Colonic mucosa (tissue), 4 donors: ENCODE measurements around the gene MLKL. TPM values are rescaled to one million over a fixed set of nuclear protein-coding genes. Genes with fewer than 3 reads are reported as not detected.

Experiments
- DNase-seq: peaks from one replicate; pipeline ENCODE4 v3.0.0-alpha.2; 2020
- H3K27ac ChIP-seq: fragments of 200-600 bp; one replicate; pipeline ENCODE4 v1.8.0; 2021
- H3K27me3 ChIP-seq: fragments of 200-600 bp; one replicate; pipeline ENCODE4 v1.8.0; 2021
- H3K36me3 ChIP-seq: fragments of 200-600 bp; one replicate; pipeline ENCODE4 v1.8.0; 2021
- H3K4me1 ChIP-seq: fragments of 200-600 bp; one replicate; pipeline ENCODE4 v1.8.0; 2021; ENCODE audit warnings: mild to moderate bottlenecking
- H3K4me3 ChIP-seq: fragments of 200-600 bp; one replicate; pipeline ENCODE4 v1.8.0; 2021
- H3K9ac ChIP-seq, 2 donors: one replicate each; pipeline ENCODE4 v1.7.0; 2013; ENCODE audit warnings: control low read depth in 2 of 2, low read depth in 2 of 2, low read length in 2 of 2
- H3K9me3 ChIP-seq: fragments of 200-600 bp; one replicate; pipeline ENCODE4 v1.8.0; 2021
- CTCF ChIP-seq: fragments of 200-600 bp; IDR thresholded peaks from one replicate; pipeline ENCODE4 v1.8.0; 2022; ENCODE audit warnings: antibody characterized with exemption, mild to moderate bottlenecking
- intact Hi-C: fragments of 100-400 bp; cut with DNase I; formaldehyde crosslinking; loops from one replicate; pipeline ENCODE4 v1.14.1; 2022
- total RNA-seq, 2 donors: library from RNA; stranded (reverse); fragmentation: NEBNext Ultra II Directional in 1 of 2; extraction: Animal tissue kit (Norgen Biotek cat#: 25700) in 1 of 2; gene quantifications; one replicate each; pipeline ENCODE4 v1.2.1, GENCODE V29; 2021
- donor health status: healthy.
- donor health status: DM: no; HTN: no; CAD: no.
- donor health status: DM: no; HTN: no; CAD: no.

MLKL gene
- total RNA-seq, 2 donors from 2014 or later, result 13.9 to 25.1 TPM

GRCh38 chr16:74740795-74741304, 40.2 kb upstream of the MLKL start:
- Histone ChIP-seq H3K4me1 (peaks cover 3% of the 10 kb centered on the region), H3K9ac (peak overlapping the region in 1 of 2 donors; percentile 63), H3K36me3 (no peaks in the 10 kb centered on the region), H3K9me3 (no peaks in the 10 kb centered on the region), H3K27ac (peak overlapping the region; percentile 58), H3K4me3 (no peak overlapping the region), H3K27me3 (no peaks in the 10 kb centered on the region)
- TF ChIP-seq CTCF, result no peak
- DNase-seq, result peak; percentile 88
- intact Hi-C loops, result no loop called here

- Histone ChIP-seq H3K9me3 (no peaks in the 10 kb centered on the region), H3K27ac (no peak overlapping the region), H3K4me1 (peaks cover 3% of the 10 kb centered on the region), H3K27me3 (no peaks in the 10 kb centered on the region), H3K36me3 (no peaks in the 10 kb centered on the region), H3K9ac (no peak overlapping the region), H3K4me3 (no peak overlapping the region)
- intact Hi-C loops, result no loop called here
- no peak for DNase-seq
- TF ChIP-seq CTCF, result no peak
These were observed 38.6 kb upstream of the MLKL start for GRCh38 chr16:74739275-74739674.

- H3K4me3 ChIP-seq, result no peak overlapping the region
- TF ChIP-seq CTCF, result no peak
- intact Hi-C loops, result no loop called here
- no peak for DNase-seq
- H3K9ac ChIP-seq, result no peak overlapping the region
- no peaks in the 10 kb centered on the region for H3K9me3 ChIP-seq
- no peaks in the 10 kb centered on the region for H3K27me3 ChIP-seq
- no peak overlapping the region for H3K27ac ChIP-seq
- peaks cover 3% of the 10 kb centered on the region for H3K4me1 ChIP-seq
- no peaks in the 10 kb centered on the region for H3K36me3 ChIP-seq
These were observed 38.2 kb upstream of the MLKL start for GRCh38 chr16:74738816-74739215.

GRCh38 chr16:74738113-74738541, 37.5 kb upstream of the MLKL start:
- TF ChIP-seq CTCF, result no peak
- no peaks in the 10 kb centered on the region for H3K27me3 ChIP-seq
- H3K4me1 ChIP-seq, result peaks cover 3% of the 10 kb centered on the region
- no peaks in the 10 kb centered on the region for H3K9me3 ChIP-seq
- H3K4me3 ChIP-seq, result no peak overlapping the region
- no peak overlapping the region for H3K9ac ChIP-seq
- peak; percentile 46 for DNase-seq
- intact Hi-C loops, result no loop called here
- no peaks in the 10 kb centered on the region for H3K36me3 ChIP-seq
- H3K27ac ChIP-seq, result no peak overlapping the region

- no peak for TF ChIP-seq CTCF
- Histone ChIP-seq H3K4me3 (no peak overlapping the region), H3K36me3 (no peaks in the 10 kb centered on the region), H3K9me3 (no peaks in the 10 kb centered on the region), H3K4me1 (peaks cover 3% of the 10 kb centered on the region), H3K27me3 (no peaks in the 10 kb centered on the region), H3K9ac (no peak overlapping the region), H3K27ac (no peak overlapping the region)
- intact Hi-C loops, result no loop called here
- no peak for DNase-seq
These were observed 36.9 kb upstream of the MLKL start for GRCh38 chr16:74737521-74737920.
